GM12874 (cell line): ENCODE data around the gene FOXN3.

Experiments
- CTCF ChIP-seq: IDR thresholded peaks from 2 replicates; pipeline ENCODE4 v1.5.1; 2011; ENCODE audit warnings: low read depth, mild to moderate bottlenecking, control low read depth, low read length, moderate library complexity; ENCODE audit not compliant: insufficient read depth

The FOXN3 gene

GRCh38 chr14:89246290-89246689 is 170.7 kb downstream of the FOXN3 start:
- TF ChIP-seq CTCF = no peak

GRCh38 chr14:89245802-89246201 is 171.2 kb downstream of the FOXN3 start:
- no peak for TF ChIP-seq CTCF

GRCh38 chr14:89244720-89245119 is 172.3 kb downstream of the FOXN3 start:
- TF ChIP-seq CTCF = no peak

GRCh38 chr14:89243741-89244140 is 173.3 kb downstream of the FOXN3 start:
- TF ChIP-seq CTCF = no peak

DNA sequence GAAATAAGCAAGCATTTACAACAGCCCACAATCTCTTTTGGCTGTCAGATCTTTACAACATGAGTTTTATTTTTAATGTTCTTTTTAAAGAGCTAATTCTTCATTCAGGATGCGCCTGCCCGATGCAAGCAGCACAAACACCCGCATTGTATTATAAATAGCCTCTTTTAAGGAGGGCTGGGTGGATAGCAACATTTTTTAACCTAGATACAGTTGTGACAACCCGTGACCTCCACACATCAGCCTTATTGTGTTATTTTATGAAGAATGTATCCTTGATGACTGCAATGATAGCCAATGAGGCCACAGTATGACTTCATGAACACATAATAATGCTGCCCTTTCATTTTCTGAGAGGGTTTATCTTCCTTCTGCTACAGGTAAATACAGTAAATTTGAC is 173.7 kb downstream of the FOXN3 start:
- TF ChIP-seq CTCF = no peak

DNA sequence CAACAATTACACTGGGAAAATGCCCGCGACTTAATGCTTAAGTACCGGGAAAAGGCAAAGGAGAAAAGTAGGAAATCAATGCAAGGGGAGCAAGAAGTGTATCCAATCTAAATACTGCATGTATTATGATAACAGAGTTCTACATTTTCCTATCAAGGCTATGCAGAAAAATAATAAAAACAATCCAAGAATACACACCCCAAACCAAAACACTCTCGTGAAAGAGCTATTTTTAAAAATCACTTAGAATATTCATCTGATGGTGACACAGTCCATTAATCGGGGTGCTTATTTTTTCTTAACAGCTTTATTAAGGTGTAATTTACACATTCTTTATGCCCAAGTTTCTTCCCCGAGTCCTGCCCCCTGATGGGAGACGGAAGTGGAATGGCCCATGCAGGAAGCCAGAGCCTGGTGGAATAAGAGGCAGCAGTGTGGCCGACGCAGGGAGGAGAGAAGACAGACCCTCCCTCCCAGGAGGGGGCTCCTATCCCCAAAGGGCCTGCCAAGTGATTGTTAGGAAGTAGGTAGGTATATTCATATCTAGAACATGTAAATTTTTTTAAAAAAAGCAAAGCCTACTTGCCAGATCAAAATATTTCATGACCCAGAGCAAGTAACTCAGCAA is 174.3 kb downstream of the FOXN3 start:
- no peak for TF ChIP-seq CTCF

DNA sequence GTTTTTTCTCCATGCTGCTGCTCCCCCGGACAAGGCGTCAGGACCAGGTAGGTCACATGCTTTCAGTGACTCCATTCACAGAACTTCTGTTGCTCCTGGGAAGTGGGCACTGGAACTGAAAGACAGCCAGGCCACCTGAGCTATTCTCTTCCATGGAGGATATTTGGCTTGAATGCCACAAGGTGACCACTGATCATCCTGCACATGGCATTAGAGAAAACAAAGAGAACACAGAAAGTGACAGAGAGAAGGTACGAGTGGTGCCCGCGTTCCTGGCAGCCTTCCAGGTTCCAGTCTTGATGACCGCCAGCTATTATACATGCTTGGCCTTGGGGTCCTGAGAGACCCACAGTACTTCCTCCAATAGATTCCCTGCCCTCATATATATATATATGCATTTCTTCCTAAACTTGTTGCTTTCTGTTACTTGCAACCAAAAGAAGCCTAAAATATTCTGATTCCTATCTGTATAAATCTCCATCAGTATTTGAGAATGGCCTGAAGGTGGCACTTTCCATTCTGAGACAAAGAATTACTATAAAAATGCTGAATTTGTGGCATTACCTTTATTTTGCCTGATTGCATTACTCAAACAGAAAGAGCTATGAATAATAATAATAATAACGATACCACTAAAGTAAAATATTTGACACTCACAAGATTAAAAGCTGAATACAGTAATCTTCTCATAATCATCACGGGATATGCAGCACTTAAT is 174.9 kb downstream of the FOXN3 start:
- no peak for TF ChIP-seq CTCF
